Epithelial cell of alveolus of lung (primary cell): ENCODE results near the gene NLRP5. TPM values are rescaled to one million over a fixed set of nuclear protein-coding genes. Genes with fewer than 3 reads are reported as not detected.

Experiments
- total RNA-seq: library from RNA; depleted of rRNA; stranded (reverse); fragments of >200 nt; gene quantifications from 2 replicates; pipeline ENCODE4 v1.2.1, GENCODE V29; 2015

Gene NLRP5
- not detected in 2 replicates for total RNA-seq

DNA sequence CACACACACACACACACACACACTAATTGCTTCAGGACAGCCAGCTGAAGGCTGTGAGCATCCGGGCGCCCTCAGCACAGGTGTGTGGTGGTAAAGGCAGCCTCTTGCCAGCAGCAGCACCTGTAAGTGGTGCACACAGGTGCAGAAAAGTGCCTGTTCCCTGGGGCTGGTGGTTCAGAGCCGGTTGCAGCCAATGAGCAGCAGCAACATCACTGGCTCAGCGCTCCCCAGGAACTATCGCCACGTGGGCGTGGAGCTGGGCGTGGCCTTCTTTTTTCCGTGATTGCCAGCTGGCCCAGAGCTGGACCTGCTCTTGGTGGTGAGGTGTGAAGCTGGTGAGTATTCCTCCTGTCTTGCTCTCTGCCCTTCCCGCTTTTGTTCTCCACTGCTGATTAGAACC, at the start of gene NLRP5:
Gene NLRP5 (plus strand): TSS at position 289 of the 400 bp plus-strand sequence.

DNA sequence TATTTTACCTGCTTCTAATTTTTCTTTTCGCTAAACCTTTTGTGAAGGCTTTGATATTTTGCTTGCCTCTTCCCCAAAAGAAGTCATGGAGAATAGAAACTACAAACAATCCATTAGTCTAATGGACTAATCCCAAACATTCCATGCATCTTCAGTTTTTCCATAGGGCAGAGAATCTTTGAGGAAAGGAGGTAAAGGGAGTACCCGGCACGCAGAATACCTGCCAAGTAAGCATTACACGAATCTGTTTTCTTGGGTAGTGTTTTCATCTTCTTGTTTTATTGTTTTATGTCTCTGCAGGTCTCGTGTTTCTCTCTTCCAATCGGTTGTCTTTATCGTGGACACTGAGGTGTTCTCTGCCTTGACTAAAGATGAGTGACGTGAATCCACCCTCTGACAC, 39.0 kb upstream of the NLRP5 start, which contains the start of gene NLRP8:
Gene NLRP8 (plus strand): TSS at position 301 of the 400 bp plus-strand sequence.

Other genes starting within 250 kb of the NLRP5 start
- not detected in 2 replicates for gene NLRP9, start 248.4 kb upstream of the NLRP5 start, total RNA-seq
- not detected in 2 replicates for gene RFPL4A, start 227.7 kb upstream of the NLRP5 start, total RNA-seq
- not detected in 2 replicates for gene RFPL4AL1, start 217.7 kb upstream of the NLRP5 start, total RNA-seq
- not detected in 2 replicates for gene NLRP11, start 154.8 kb upstream of the NLRP5 start, total RNA-seq
- gene NLRP4, start 150.2 kb upstream of the NLRP5 start, total RNA-seq: not detected in 2 replicates
- not detected in 2 replicates for gene NLRP13, start 54.4 kb upstream of the NLRP5 start, total RNA-seq
- not detected in 2 replicates for gene NLRP8, start 38.9 kb upstream of the NLRP5 start, total RNA-seq
- gene ZNF787, start 134.5 kb downstream of the NLRP5 start, total RNA-seq: 9.6 and 15.4 TPM in 2 replicates
- 33.9 and 68.7 TPM in 2 replicates for gene ZNF444, start 154.5 kb downstream of the NLRP5 start, total RNA-seq
- gene GALP, start 189.2 kb downstream of the NLRP5 start, total RNA-seq: not detected in 2 replicates
- not detected in 2 replicates for gene ZSCAN5B, start 211.0 kb downstream of the NLRP5 start, total RNA-seq
- not detected in 2 replicates for gene ZSCAN5C, start 215.5 kb downstream of the NLRP5 start, total RNA-seq